Islet of Langerhans (tissue), 1 donor: ENCODE data around the gene IPMK.
"Not testable (repeated sequence)": the region's sequence is repeated elsewhere in the genome, so short reads cannot be mapped to it uniquely, and the experiment has no call there.

ENCODE experiments used
- FAIRE-seq: peaks from one replicate; lab custom pipeline; 2011; peaks lifted over from hg19 to GRCh38; lab: Jason Lieb, UNC

IPMK gene

DNA sequence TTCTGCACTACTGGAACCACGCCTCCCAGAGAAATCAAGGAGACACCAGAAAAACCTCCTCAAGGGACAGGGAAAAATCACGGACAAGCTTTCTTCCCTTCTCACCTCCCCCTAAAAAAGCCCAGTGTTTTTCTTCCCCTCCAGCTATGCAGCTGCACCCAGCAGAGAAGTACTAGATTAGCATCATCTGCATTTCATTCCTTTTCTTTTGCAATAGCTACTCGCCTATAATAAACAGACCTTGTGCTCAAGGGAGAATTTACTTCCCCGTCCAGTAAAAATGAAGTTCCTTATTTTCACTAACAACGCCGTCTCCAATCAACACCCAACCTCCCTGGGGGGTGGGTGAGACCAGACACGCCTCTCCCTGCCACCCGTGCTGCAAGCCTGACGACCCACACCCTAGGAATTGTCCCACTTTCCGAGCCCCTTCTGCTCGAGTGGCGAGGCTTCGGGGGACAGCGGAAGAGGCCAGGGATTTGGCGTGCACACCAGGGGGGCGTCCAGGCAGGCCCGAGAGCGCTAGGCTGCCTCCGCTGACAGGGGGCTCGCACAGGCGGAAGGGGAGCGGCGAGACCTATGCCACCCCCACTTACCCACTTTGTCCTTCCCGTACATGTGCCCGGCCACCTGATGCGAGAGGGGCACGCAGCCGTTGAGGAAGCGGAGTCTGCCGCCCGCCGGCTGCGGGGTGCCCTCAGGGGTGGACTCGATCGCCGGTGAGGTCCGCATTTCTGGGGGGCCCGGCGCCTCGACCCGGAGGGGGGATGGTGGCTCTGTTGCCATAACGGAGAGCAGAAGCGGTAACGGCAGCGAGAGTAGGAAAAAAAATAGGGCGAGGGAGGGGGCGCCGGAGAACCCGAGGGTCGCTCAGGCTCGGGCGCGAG, 625 bp downstream of the IPMK start:
- FAIRE-seq: no peak

DNA sequence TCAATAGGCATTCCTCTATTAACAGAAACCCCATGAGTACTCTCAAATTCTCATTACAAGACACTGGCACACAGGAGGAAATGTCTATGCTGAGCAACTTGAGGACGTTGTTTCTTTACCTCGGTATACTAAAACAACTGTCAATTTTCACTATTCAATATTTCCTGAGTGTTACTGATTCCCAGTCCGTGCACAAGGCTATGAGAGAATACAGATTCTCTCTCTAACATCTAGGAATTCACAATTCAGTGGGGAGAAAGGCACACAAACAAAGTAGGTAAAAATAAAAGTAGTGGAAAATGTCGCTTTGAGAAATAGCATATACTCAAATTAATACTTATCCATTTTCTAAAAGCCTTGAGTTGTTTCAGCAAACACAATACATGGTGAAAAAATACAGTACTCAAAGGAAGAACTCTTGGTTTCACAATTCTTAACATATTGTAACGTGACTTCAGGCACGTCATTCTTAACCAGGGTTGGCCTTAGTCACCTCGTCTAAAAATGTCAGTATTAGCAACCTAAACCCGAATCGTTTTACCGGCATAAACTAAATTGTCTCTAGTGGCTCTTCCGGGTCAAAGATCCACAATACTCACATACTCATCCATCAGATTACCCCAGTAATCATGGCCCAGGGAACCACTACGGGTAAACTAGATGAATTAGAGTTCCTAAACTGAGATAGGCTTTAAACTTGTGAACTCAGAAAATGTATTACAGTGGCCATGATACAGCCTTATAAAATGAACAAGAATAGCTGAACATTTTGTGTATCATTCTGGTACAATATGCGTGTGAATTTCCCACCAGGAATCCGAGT, 1.5 kb downstream of the IPMK start:
- FAIRE-seq: peak; percentile 69

DNA sequence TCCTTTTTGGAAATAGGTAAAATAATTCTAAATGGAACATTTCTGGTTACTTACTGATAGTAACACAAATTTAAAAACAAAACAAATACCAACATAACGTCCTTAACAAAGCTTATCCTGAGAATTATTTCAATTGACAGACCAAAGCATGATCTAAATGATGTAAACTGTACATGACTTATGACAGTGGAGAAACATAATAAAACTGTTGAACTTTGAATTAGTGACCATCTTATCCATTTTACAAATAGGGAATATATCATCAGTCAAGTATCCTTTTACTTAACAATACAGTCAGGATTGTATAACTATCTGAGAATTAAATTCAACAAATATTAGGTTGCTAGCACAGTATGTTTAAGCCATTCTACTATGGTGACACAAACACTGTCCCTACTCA, 2.4 kb downstream of the IPMK start:
- peak; percentile 13 for FAIRE-seq

DNA sequence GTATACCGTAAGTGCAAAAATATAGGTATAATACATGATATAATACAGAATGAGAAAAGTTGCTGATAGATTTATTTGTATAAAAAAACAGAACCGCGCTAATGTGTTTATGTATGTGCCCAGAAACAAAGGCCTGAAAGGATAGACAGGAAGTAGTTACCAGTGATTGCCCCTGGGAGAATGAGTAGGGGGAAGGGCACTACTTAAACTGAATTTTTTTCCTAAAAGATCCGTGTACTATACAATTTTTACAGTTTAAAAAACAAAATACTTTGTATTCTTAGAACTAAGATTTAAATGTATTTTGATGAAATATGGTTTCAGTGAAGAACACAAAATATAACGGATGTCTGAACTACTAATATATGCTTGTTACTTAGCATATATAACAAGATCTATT, 2.9 kb downstream of the IPMK start:
- no peak for FAIRE-seq

DNA sequence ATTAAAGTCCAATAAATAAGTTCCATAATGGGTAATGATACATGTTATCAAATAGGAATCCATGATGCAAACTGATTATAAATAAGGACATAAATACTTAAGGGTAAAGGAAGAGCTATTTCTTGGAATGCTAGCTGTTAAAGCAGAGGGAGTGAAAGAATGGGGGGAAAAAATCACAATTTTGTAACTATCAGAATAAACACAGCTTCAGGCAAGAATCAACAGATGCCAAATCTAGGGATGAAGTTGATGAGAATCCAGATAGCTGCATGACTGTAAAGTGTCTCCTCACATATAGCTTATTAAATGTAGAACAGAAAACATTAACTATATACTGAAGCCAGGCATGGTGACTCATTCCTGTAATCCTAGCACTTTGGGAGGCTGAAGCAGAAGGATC, 4.9 kb downstream of the IPMK start:
- no peak for FAIRE-seq

DNA sequence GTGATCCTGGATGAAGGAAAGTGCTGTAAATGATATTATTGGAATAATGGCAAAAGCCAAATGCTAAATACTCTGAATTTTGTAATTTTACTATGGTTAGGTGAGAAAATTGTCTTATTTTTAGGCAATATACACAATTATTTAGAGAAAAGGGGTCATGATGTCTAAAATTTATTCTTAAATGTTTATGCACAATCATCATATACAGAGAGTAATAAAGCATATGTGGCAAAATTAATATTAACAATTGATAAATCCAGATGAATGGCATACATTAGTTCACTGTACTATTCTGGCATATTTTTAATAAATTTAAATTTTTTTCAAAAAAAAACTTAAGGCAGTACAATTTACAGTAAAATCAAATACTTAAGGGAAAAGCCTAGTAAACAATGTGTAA, 7.4 kb downstream of the IPMK start:
- no peak for FAIRE-seq

DNA sequence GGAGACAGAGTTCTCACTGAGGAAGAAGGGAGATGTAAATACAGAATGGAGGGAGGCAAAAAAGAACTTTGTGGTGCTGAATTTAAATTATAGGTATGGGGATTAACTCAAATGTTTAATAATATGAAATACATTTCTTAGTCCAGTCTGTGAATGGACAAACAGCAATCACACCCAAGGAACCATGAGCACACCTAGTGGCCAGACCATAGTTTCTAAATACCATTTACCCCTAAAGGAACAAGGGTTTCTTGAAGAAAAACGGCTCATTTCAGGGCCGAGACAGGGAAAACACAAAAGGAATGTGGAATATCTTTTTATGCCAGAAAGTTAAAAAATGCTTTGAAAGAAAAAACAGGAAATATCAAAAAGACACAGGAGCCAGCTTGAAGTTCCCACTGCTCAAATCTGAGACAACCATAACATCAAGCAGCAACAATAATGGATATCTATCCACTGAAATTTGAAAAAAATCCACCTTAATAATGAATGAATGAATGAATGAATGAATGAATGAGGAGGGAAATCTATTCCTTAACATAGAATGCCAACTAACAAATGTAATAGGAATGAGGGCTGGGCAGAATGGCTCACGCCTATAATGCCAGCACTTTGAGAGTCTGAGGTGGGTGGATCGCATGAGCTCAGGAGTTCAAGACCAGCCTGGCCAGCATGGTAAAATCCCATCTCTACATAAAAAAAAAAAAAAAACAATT, 8.6 kb downstream of the IPMK start:
- no peak for FAIRE-seq

DNA sequence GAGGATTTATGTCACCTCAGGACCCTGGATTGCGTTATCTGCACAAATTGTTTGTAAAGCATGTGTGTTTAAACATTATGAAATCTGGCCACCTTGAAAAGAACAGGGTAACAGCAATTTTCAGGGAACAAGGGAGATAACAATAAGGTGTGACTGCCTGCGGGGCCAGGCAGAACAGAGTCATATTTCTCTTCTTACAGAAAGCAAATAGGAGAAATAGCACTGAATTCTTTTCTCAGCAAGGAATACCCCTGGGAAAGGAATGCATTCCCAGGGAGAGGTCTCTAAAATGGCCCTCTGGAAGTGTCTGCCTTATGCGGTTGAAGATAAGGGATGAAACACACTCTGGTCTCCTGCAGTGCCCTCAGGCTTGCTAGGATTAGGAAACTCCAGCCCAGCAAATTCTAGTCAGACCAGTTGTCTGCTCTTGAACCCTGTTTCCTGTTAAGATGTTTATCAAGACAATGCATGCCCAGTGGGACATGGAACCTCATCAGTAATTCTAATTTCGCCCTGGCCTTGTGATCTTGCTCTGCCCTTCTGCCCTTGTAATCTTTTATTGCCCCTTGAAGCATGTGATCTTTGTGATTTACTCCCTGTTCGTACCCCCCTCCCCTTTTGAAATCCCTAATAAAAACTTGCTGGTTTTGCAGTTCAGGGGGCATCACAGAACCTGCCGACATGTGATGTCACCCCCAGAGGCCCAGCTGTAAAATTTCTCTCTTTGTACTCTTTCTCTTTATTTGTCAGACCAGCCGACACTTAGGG, 11.5 kb downstream of the IPMK start:
- FAIRE-seq: not testable (repeated sequence)

DNA sequence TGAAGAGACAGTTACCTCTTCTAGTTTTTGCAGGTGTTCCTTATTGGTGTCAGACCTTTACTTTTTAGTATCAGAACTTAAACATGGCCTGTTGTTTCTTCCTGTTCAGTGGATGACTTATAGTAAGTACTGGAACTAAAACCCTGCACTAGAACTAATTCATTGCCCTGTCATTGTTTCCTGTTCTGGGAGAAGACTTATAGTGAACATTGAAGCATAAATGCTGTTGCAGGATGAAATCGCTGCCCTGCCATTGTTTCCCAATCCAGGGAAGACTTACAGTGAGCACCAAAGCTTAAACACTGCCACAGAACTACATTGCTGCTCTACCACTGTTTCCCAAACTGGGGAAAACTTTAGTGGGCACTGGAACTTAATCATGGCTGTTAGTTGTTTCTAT, 13.1 kb downstream of the IPMK start:
- FAIRE-seq: no peak

DNA sequence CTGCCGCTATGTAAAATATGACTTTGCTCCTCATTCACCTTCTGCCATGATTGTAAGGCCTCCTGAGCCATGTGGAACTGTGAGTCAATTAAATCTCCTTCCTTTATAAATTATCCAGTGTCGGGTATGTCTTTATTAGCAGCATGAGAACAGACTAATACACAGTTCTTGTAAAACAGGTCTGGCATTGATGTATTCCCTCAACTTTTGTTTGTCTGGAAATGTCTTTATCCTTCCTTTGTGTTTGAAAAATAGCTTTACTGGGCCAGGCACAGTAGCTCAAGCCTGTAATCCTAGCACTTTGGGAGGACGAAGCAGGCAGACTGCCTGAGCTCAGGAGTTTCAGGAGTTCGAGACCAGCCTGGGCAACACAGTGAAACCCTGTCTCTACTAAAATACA, 14.5 kb downstream of the IPMK start:
- no peak for FAIRE-seq

DNA sequence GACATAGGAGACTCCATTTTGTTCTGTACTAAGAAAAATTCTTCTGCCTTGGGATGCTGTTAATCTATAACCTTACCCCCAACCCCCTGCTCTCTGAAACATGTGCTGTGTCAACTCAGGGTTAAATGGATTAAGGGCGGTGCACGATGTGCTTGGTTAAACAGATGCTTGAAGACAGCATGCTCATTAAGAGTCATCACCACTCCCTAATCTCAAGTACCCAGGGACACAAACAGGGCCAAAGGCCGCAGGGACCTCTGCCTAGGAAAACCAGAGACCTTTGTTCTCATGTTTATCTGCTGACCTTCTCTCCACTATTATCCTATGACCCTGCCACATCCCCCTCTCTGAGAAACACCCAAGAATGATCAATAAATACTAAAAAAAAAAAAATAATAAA, 23.0 kb downstream of the IPMK start:
- FAIRE-seq: not testable (repeated sequence)

DNA sequence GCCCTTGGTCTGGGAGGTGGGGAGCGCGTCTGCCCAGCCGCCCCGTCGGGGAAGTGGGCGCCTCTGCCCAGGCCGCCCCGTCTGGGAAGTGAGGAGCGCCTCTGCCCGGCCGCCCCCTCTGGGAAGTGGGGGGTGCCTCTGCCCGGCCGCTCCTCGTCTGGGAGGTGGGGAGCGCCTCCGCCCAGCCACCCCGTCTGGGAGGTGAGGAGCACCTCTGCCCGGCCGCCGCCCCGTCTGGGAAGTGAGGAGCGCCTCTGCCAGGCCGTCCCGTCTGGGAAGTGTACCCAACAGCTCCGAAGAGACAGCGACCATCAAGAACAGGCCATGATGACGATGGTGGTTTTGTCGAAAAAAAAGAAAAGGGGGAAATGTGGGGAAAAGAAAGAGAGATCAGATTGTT, 23.5 kb downstream of the IPMK start:
- FAIRE-seq: not testable (repeated sequence)

DNA sequence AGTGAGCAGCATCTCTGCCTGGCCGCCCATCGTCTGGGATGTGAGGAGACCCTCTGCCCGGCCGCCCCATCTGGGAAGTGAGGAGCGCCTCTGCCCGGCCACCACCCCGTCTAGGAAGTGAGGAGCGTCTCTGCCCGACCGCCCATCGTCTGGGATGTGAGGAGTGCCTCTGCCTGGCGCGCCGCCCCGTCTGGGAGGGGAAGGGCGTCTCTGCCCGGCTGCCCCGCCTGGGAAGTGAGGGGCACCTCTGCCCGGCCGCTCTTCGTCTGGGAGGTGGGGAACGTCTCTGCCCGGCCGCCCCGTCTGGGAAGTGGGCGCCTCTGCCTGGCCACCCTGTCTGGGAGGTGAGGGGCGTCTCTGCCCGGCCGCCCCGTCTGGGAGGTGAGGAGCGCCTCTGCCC, 23.9 kb downstream of the IPMK start:
- FAIRE-seq: not testable (repeated sequence)

DNA sequence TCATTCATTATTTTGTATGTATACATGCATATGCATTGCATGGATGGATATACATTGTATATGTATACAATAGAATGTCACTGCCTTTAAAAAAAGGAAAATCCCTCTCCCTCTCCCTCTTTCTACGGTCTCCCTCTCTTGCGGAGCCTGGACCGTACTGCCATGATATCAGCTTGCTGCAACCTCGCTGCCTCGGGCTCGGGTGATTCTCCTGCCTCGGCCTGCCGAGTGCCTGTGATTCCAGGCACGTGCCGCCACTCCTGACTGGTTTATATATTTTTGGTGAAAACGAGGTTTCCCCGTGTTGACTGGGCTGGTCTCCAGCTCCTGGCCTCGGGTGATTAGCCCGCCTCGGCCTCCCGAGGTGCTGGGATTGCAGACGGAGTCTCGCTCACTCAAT, 24.4 kb downstream of the IPMK start:
- FAIRE-seq: no peak

DNA sequence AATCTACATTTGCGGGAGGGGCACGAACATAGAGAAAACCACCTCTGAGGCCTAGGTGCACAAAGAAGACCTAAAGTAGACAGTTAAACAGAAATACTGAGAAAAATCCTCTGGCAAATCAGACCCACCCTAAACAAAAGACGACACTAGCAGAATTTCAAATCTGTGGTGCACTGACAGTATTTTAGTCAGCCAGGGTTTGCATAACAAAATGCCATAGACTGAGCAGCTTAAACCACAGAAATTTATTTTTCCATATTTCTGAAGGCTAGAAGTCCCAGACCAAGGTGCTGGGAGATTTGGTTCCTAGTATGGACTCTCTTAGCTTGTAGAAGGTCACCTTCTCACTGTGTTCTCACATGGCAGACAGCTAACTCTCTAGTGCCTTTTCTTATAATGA, 26.3 kb downstream of the IPMK start:
- no peak for FAIRE-seq

DNA sequence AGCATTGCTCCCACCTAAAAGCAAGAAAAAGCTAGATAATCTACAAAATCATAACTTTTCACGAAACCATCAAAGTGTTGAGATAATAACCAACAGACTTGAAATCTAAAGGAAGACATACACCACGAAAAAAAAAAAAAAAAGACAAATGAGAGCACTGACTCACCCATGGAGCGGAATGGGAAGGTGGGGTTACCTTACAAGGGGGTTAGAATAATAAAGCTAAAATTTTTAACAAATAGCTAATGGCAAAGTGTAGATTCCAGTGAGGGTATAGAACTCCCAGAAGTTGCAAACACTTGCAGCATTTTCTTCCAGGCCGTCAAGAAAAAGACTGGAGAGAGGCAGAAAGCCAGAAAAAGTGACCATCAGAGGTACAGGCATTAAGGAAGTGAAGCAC, 27.2 kb downstream of the IPMK start:
- no peak for FAIRE-seq

DNA sequence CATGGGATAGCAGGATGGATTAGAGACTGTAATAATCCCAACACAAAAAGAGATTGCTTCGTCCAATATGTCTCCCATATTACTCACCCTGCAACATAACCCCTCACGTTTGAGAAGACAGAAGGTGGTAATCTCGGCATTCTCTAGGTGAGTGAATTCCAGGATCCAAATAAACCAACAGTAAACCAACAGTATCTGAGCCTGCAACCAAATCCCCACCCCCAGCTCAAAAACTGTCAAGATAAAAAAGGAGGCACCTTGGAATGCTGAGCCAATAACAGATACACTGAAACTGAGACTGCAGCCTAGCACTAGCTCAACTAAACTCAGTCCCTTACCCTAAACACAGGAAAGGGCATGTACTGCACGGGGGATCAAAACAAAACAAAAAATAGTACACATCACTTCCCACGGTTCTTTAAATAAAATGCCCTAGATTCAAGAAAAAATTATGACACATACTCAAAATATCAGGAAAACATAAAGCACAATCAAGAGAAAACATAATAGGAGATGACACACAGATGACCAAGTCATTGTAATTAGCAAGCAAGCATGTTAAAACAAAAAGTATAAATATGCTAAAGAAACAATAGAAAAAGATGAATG, 28.0 kb downstream of the IPMK start:
- FAIRE-seq: no peak

DNA sequence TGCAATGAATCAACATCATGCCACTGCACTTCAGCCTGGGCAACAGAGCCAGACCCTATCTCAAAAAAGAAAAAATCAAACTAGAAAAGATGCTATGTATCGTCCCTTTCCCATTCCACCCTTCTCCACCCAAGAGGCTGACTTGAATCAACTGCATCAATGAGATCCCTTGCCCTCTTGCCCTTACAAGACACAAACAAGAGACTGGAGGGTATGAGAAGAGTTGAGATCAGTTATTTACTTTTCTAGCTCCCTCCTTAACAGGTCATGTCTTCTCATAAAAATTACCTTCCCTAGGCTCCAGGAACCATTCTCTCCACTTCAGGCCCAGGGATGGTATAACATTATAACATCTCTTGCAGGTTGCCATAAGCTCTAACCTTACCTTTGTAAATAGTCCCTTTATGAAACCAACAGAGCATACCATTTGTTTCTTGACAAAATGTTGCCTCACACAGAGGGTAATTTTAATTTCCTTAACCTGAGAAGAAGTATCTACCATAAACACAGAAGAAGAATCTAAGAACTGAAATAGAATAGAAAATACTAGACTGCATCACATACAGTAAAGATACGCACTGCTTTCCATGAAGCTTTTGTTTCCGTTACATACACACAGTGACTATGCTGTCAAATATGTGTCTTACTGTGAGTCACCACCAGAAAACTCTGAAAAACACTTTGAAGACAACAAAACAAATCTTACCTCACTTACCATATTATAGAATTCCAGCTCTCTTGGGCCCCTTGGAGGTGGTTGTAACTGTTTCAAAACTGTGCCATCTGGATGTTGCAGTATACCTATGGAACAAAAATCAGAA, 30.5 kb downstream of the IPMK start:
- no peak for FAIRE-seq

DNA sequence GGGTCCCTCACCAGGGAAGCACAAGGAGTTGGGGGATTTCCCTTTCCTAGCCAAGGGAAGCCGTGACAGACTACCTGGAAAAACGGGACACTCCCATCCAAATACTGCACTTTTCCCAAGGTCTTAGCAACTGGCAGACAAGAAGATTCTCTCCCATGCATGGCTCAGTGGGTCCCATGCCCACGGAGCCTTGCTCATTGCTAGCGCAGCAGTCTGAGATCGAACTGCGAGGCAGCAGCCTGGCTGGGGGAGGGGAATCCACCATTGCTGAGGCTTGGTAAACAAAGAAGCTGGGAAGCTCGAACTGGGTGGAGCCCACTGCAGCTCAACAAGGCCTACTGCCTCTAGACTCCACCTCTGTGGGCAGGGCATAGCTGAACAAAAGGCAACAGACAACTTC, 37.8 kb downstream of the IPMK start:
- FAIRE-seq: not testable (repeated sequence)

DNA sequence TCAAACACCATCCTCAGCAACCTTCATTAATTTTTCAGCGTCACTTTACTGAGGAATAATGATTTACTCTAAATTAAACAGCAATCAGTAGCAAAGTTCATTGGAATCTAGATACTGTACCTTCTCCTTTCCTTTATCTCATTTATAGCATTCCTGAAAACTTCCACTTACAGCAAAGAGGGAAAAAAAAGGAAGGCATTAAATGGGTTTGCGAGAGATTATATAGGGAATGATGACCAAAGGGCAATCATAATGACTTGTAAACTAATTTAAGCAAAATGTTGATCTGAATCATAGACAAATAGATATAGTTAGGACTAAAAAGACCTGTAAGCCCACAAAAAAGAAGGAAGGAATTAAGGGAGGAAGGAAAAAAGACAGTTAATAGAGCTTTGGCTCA, 42.0 kb downstream of the IPMK start:
- no peak for FAIRE-seq
